HEK293T (cell line): ENCODE measurements around the gene BRI3BP.

Source experiments
- CTCF ChIA-PET: fragments of 350-600 bp; formaldehyde crosslinking; extraction: SDS; loops from one replicate; lab custom pipeline; 2021; ENCODE audit warnings: antibody characterized with exemption, inconsistent platforms; lab: Yijun Ruan, JAX
- POLR2A ChIA-PET: fragments of 350-600 bp; formaldehyde crosslinking; extraction: SDS; loops from one replicate; lab custom pipeline; 2020; ENCODE audit warnings: antibody characterized with exemption, inconsistent platforms; lab: Yijun Ruan, JAX
- DNase-seq: peaks from one replicate; pipeline ENCODE4 v3.0.0; 2012; ENCODE audit warnings: mixed read lengths; ENCODE audit errors: extremely low spot score
- ARNT ChIP-seq: fragments of 450-650 bp; IDR thresholded peaks from 2 replicates; pipeline ENCODE4 v1.6.1; 2017; ENCODE audit warnings: mild to moderate bottlenecking
- BHLHE40 ChIP-seq: fragments of 450-650 bp; IDR thresholded peaks from 2 replicates; pipeline ENCODE4 v1.6.1; 2016; ENCODE audit warnings: mild to moderate bottlenecking, moderate library complexity, borderline replicate concordance
- CTBP1 ChIP-seq: fragments of 450-650 bp; IDR thresholded peaks from 2 replicates; pipeline ENCODE4 v1.6.1; 2016; ENCODE audit warnings: borderline replicate concordance
- ELF4 ChIP-seq: fragments of 450-650 bp; IDR thresholded peaks from 2 replicates; pipeline ENCODE4 v1.6.1; 2017; ENCODE audit warnings: antibody characterized with exemption
- FOXA1 ChIP-seq: fragments of 450-650 bp; IDR thresholded peaks from 2 replicates; pipeline ENCODE4 v1.6.1; 2016; ENCODE audit warnings: mild to moderate bottlenecking
- FOXK2 ChIP-seq: fragments of 450-650 bp; IDR thresholded peaks from 2 replicates; pipeline ENCODE4 v1.6.1; 2016; ENCODE audit warnings: mild to moderate bottlenecking
- FOXM1 ChIP-seq: fragments of 450-650 bp; IDR thresholded peaks from 2 replicates; pipeline ENCODE4 v1.6.1; 2017; ENCODE audit warnings: mild to moderate bottlenecking, borderline replicate concordance
- HDGF ChIP-seq: fragments of 450-650 bp; IDR thresholded peaks from 2 replicates; pipeline ENCODE4 v1.6.1; 2017; ENCODE audit warnings: antibody characterized with exemption, borderline replicate concordance
- L3MBTL2 ChIP-seq: fragments of 450-650 bp; conservative IDR thresholded peaks from 2 replicates; pipeline ENCODE4 v1.6.1; 2016; ENCODE audit warnings: mild to moderate bottlenecking
- LEF1 ChIP-seq: fragments of 450-650 bp; IDR thresholded peaks from 2 replicates; pipeline ENCODE4 v1.6.1; 2017; ENCODE audit warnings: mild to moderate bottlenecking, borderline replicate concordance
- NFRKB ChIP-seq: fragments of 450-650 bp; IDR thresholded peaks from 2 replicates; pipeline ENCODE4 v1.6.1; 2016; ENCODE audit warnings: mild to moderate bottlenecking, moderate library complexity
- PKNOX1 ChIP-seq: fragments of 450-650 bp; IDR thresholded peaks from 2 replicates; pipeline ENCODE4 v1.6.1; 2016
- SP1 ChIP-seq: fragments of 450-650 bp; IDR thresholded peaks from 2 replicates; pipeline ENCODE4 v1.6.1; 2017
- SUZ12 ChIP-seq: fragments of 450-650 bp; IDR thresholded peaks from 2 replicates; pipeline ENCODE4 v1.6.1; 2016; ENCODE audit warnings: mild to moderate bottlenecking
- TARDBP ChIP-seq: fragments of 450-650 bp; IDR thresholded peaks from 2 replicates; pipeline ENCODE4 v1.6.1; 2016
- ZNF384 ChIP-seq: fragments of 450-650 bp; IDR thresholded peaks from 2 replicates; pipeline ENCODE4 v1.6.1; 2016

The BRI3BP gene

GRCh38 chr12:124995200-124995961 lies 1.9 kb downstream of the BRI3BP start:
- ChIA-PET CTCF (interaction anchor here (0.9 kb wide), 1 partner anchor 81 kb away, joined by 4 read pairs; the partner anchor contains the start of gene UBC), POLR2A (interaction anchor here (1.0 to 1.6 kb wide), 2 partner anchors 54 to 84 kb away, joined by 3 to 4 read pairs; no protein-coding TSS in a partner anchor)
- no peak for TF ChIP-seq BHLHE40
- TF ChIP-seq LEF1, result no peak
- no peak for TF ChIP-seq ZNF384
- no peak for TF ChIP-seq ARNT
- TF ChIP-seq TARDBP, result no peak
- no peak for TF ChIP-seq SUZ12
- TF ChIP-seq FOXK2, result no peak
- TF ChIP-seq PKNOX1, result no peak
- no peak for TF ChIP-seq CTBP1
- TF ChIP-seq ELF4, result no peak
- no peak for TF ChIP-seq NFRKB
- no peak for TF ChIP-seq HDGF
- no peak for TF ChIP-seq FOXM1
- no peak; the same call in 1 of the 2 replicates for TF ChIP-seq L3MBTL2
- no peak for TF ChIP-seq SP1
- TF ChIP-seq FOXA1, result no peak
- DNase-seq, result no peak

GRCh38 chr12:124998705-124999104 lies 5.3 kb downstream of the BRI3BP start:
- CTCF ChIA-PET, result interaction anchor here (0.9 kb wide), 1 partner anchor 51 kb away, joined by 3 read pairs; no protein-coding TSS in a partner anchor

GRCh38 chr12:125001636-125002035 lies 8.2 kb downstream of the BRI3BP start:
- no peak for DNase-seq
- no peak for TF ChIP-seq FOXK2
- TF ChIP-seq ZNF384, result no peak
- TF ChIP-seq NFRKB, result no peak
- no peak for TF ChIP-seq ARNT
- no peak for TF ChIP-seq HDGF
- TF ChIP-seq PKNOX1, result no peak
- TF ChIP-seq LEF1, result no peak
- no peak for TF ChIP-seq ELF4
- TF ChIP-seq L3MBTL2, result no peak
- no peak for TF ChIP-seq FOXA1
- POLR2A ChIA-PET, result no interaction called here
- CTCF ChIA-PET, result no interaction called here

More at GRCh38 chr12:124998705-124999104, 5.3 kb downstream of the BRI3BP start:
- POLR2A ChIA-PET, result no interaction called here
- TF ChIP-seq PKNOX1 (no peak), SUZ12 (no peak), TARDBP (no peak), SP1 (no peak), L3MBTL2 (no peak), BHLHE40 (no peak), FOXM1 (no peak)
- DNase-seq, result no peak

GRCh38 chr12:125003021-125003420 lies 9.6 kb downstream of the BRI3BP start:
- CTCF ChIA-PET, result no interaction called here
- POLR2A ChIA-PET, result no interaction called here
- DNase-seq, result no peak
- TF ChIP-seq ZNF384 (no peak), ARNT (no peak), FOXK2 (no peak), LEF1 (no peak), SP1 (no peak), BHLHE40 (no peak), PKNOX1 (no peak), NFRKB (no peak), SUZ12 (no peak), HDGF (no peak), L3MBTL2 (no peak), TARDBP (no peak), ELF4 (no peak), CTBP1 (no peak), FOXM1 (no peak)

- no peak for DNase-seq
- TF ChIP-seq ZNF384 (no peak), HDGF (no peak), FOXK2 (no peak)
- ChIA-PET CTCF (no interaction called here), POLR2A (no interaction called here)
These were observed 11.2 kb downstream of the BRI3BP start for GRCh38 chr12:125004621-125005020.

GRCh38 chr12:125005652-125006051 lies 12.2 kb downstream of the BRI3BP start:
- ChIA-PET POLR2A (no interaction called here), CTCF (no interaction called here)
- no peak for TF ChIP-seq LEF1
- no peak for TF ChIP-seq FOXA1
- TF ChIP-seq CTBP1, result no peak
- no peak for TF ChIP-seq TARDBP
- no peak for TF ChIP-seq HDGF
- no peak for TF ChIP-seq SP1
- no peak for TF ChIP-seq SUZ12
- no peak for TF ChIP-seq NFRKB
- no peak for TF ChIP-seq PKNOX1
- TF ChIP-seq ELF4, result no peak
- TF ChIP-seq BHLHE40, result no peak
- no peak for TF ChIP-seq FOXK2
- no peak for TF ChIP-seq ZNF384
- TF ChIP-seq ARNT, result no peak
- TF ChIP-seq FOXM1, result no peak
- TF ChIP-seq L3MBTL2, result no peak
- DNase-seq, result no peak
